ENCODE results near the gene KIF5A. TPM values are rescaled to one million over a fixed set of nuclear protein-coding genes. Genes with fewer than 3 reads are reported as not detected.

Gene KIF5A
- total RNA-seq, 1 donor from 2014 or later, result 7.9 TPM

DNA sequence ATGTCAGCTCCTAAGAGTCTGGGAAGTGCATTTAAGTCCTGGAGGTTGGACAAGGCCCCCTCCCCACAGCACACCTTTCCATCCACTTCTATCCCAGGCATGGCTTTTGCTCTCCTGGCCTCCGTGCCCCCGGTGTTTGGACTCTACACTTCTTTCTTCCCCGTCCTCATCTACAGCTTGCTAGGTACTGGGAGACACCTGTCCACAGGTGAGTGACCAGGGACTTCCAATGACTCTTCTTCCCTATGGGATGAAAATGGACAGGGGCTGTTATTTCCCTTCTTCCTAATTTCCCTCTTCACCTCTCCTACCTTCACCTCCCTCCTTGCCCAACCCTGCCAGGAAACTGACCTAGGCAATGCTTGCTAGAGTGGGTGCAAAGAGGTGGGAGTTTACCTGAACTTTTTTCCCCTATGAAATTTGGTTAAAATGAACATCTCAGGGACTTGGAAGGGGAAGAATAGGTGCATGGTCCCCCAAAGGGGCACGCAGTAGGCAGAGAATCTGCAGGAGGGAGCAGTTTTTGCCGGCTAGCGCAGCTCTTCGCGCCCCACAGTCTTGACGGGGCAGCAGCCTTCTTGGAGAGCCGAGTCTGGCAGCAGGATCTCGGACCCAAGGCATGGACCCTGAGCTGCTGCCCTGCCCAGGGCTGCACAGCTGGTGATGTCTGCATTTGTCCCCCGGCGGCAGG is 70.5 kb downstream of the KIF5A start:
- no peaks in the 10 kb centered on the region for H3F3A ChIP-seq (ENCODE audit: low read depth)
- H3K9ac ChIP-seq, result no peak overlapping the region
- H3K36me3 Mint-ChIP-seq, result peaks cover 25% of the 10 kb centered on the region
- no peak overlapping the region for H3K4me3 ChIP-seq
- peaks cover 90% of the 10 kb centered on the region for H3K27me3 ChIP-seq
- H3K4me1 ChIP-seq, result peaks cover 18% of the 10 kb centered on the region
- H3K79me2 ChIP-seq (ENCODE audit: low read depth), result no peaks in the 10 kb centered on the region
- no peak overlapping the region for H3K27ac ChIP-seq
- H3K9me3 Mint-ChIP-seq, result no peaks in the 10 kb centered on the region
- H2AFZ ChIP-seq (replicated peaks), result no peak overlapping the region
- H4K20me1 ChIP-seq (ENCODE audit: low read depth), result peaks cover 42% of the 10 kb centered on the region
- H3K36me3 ChIP-seq, result no peaks in the 10 kb centered on the region
- TF ChIP-seq, protein P1, sequence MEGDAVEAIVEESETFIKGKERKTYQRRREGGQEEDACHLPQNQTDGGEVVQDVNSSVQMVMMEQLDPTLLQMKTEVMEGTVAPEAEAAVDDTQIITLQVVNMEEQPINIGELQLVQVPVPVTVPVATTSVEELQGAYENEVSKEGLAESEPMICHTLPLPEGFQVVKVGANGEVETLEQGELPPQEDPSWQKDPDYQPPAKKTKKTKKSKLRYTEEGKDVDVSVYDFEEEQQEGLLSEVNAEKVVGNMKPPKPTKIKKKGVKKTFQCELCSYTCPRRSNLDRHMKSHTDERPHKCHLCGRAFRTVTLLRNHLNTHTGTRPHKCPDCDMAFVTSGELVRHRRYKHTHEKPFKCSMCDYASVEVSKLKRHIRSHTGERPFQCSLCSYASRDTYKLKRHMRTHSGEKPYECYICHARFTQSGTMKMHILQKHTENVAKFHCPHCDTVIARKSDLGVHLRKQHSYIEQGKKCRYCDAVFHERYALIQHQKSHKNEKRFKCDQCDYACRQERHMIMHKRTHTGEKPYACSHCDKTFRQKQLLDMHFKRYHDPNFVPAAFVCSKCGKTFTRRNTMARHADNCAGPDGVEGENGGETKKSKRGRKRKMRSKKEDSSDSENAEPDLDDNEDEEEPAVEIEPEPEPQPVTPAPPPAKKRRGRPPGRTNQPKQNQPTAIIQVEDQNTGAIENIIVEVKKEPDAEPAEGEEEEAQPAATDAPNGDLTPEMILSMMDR (IDR thresholded peaks at IDR 0.05), result no peak
- TF ChIP-seq EZH2 (IDR thresholded peaks at IDR 0.05) (no peak), EZH2phosphoT487 (IDR thresholded peaks at IDR 0.05) (no peak)
- H3K4me3 Mint-ChIP-seq, result peak overlapping the region; percentile 83
- H3K27ac Mint-ChIP-seq, result no peak overlapping the region
- no peaks in the 10 kb centered on the region for H3K9me3 ChIP-seq (ENCODE audit: low read depth)
- H3K4me1 Mint-ChIP-seq, result peaks cover 18% of the 10 kb centered on the region
- DNase-seq (ENCODE audit: low spot score), result no peak
- peak overlapping the region; percentile 99 for H3K4me2 ChIP-seq
- peaks cover 56% of the 10 kb centered on the region for H3K27me3 Mint-ChIP-seq (ENCODE audit: insufficient read depth, low read depth)

GRCh38 chr12:57620936-57621496 is 71.2 kb downstream of the KIF5A start:
- H3K4me2 ChIP-seq, result peak overlapping the region; percentile 99
- peaks cover 97% of the 10 kb centered on the region for H3K27me3 ChIP-seq

GRCh38 chr12:57621497-57622292 is 71.9 kb downstream of the KIF5A start:
- peak; percentile 81 for DNase-seq (ENCODE audit: low spot score)
- Histone ChIP-seq H3K36me3 (no peaks in the 10 kb centered on the region), H3K4me2 (peak overlapping the region; percentile 99), H3K4me1 (peaks cover 18% of the 10 kb centered on the region), H4K20me1 (ENCODE audit: low read depth) (peaks cover 42% of the 10 kb centered on the region), H3K9ac (no peak overlapping the region), H3K27me3 (peaks cover 100% of the 10 kb centered on the region), H3F3A (ENCODE audit: low read depth) (no peaks in the 10 kb centered on the region), H3K27ac (no peak overlapping the region), H2AFZ (replicated peaks) (peak overlapping the region; percentile 65), H3K4me3 (peak overlapping the region; percentile 50), H3K9me3 (ENCODE audit: low read depth) (no peaks in the 10 kb centered on the region), H3K79me2 (ENCODE audit: low read depth) (no peaks in the 10 kb centered on the region)
- Mint-ChIP-seq H3K9me3 (peaks cover under 1% of the 10 kb centered on the region), H3K36me3 (peaks cover 17% of the 10 kb centered on the region), H3K27me3 (ENCODE audit: insufficient read depth, low read depth) (peaks cover 60% of the 10 kb centered on the region), H3K27ac (no peak overlapping the region), H3K4me3 (peak overlapping the region; percentile 83), H3K4me1 (peaks cover 18% of the 10 kb centered on the region)
- TF ChIP-seq, protein P1 (IDR thresholded peaks at IDR 0.05), result peak; percentile 86
- TF ChIP-seq EZH2phosphoT487 (IDR thresholded peaks at IDR 0.05) (peak; percentile 50), EZH2 (IDR thresholded peaks at IDR 0.05) (no peak)

More at GRCh38 chr12:57620936-57621496, 71.2 kb downstream of the KIF5A start:
- Histone ChIP-seq H3K36me3 (no peaks in the 10 kb centered on the region), H3K27ac (no peak overlapping the region), H3F3A (ENCODE audit: low read depth) (no peaks in the 10 kb centered on the region), H2AFZ (replicated peaks) (no peak overlapping the region), H3K9ac (no peak overlapping the region), H3K4me1 (peaks cover 18% of the 10 kb centered on the region), H3K9me3 (ENCODE audit: low read depth) (no peaks in the 10 kb centered on the region), H4K20me1 (ENCODE audit: low read depth) (peaks cover 42% of the 10 kb centered on the region), H3K79me2 (ENCODE audit: low read depth) (no peaks in the 10 kb centered on the region), H3K4me3 (peak overlapping the region; percentile 50)
- TF ChIP-seq, protein P1 (IDR thresholded peaks at IDR 0.05), result no peak
- TF ChIP-seq EZH2phosphoT487 (IDR thresholded peaks at IDR 0.05) (peak; percentile 91), EZH2 (IDR thresholded peaks at IDR 0.05) (peak; percentile 99)
- DNase-seq (ENCODE audit: low spot score), result peak; percentile 56
- Mint-ChIP-seq H3K27me3 (ENCODE audit: insufficient read depth, low read depth) (peaks cover 60% of the 10 kb centered on the region), H3K4me1 (peaks cover 18% of the 10 kb centered on the region), H3K36me3 (peaks cover 24% of the 10 kb centered on the region), H3K9me3 (no peaks in the 10 kb centered on the region), H3K27ac (no peak overlapping the region), H3K4me3 (peak overlapping the region; percentile 83)

Measured in neural progenitor cell (in vitro differentiated cells).